Activated naive CD8-positive, alpha-beta T cell treated with anti-CD3 and anti-CD28 coated beads, Interleukin-2, amount 50 U/mL, for 24 hours (primary cell): Measurements from ENCODE around the gene MRPL3.
"Not testable (repeated sequence)": the region's sequence is repeated elsewhere in the genome, so short reads cannot be mapped to it uniquely, and the experiment has no call there.

ENCODE experiments used
- ATAC-seq: fragments of 150-1000 bp; cut with Tn5 transposase; one replicate; pipeline ENCODE4 v1.10.0; 2021
- DNase-seq: peaks from one replicate; pipeline ENCODE4 v3.0.0; 2021
- H3K27ac Mint-ChIP-seq: one replicate; pipeline ENCODE4 v1.8.0; 2021; ENCODE audit warnings: mild to moderate bottlenecking, mixed read lengths
- H3K27me3 Mint-ChIP-seq: one replicate; pipeline ENCODE4 v1.8.0; 2021; ENCODE audit warnings: mixed read lengths
- H3K36me3 Mint-ChIP-seq: one replicate; pipeline ENCODE4 v1.8.0; 2021; ENCODE audit warnings: low read depth, mixed read lengths
- H3K4me1 Mint-ChIP-seq: one replicate; pipeline ENCODE4 v1.8.0; 2021; ENCODE audit warnings: mixed read lengths
- H3K4me3 Mint-ChIP-seq: one replicate; pipeline ENCODE4 v1.8.0; 2021; ENCODE audit warnings: mild to moderate bottlenecking, moderate library complexity, mixed read lengths
- H3K9me3 Mint-ChIP-seq: one replicate; pipeline ENCODE4 v1.8.0; 2021; ENCODE audit warnings: mixed read lengths

The MRPL3 gene

GRCh38 chr3:131532645-131533044 is 29.9 kb upstream of the MRPL3 start:
- DNase-seq (no peak), ATAC-seq (no peak)
- Mint-ChIP-seq H3K27ac (no peak overlapping the region), H3K9me3 (no peaks in the 10 kb centered on the region), H3K4me1 (no peaks in the 10 kb centered on the region), H3K4me3 (no peak overlapping the region), H3K27me3 (peaks cover 24% of the 10 kb centered on the region), H3K36me3 (no peaks in the 10 kb centered on the region)

- Mint-ChIP-seq H3K9me3 (no peaks in the 10 kb centered on the region), H3K36me3 (no peaks in the 10 kb centered on the region), H3K27ac (no peak overlapping the region), H3K27me3 (peaks cover 31% of the 10 kb centered on the region), H3K4me1 (peaks cover 2% of the 10 kb centered on the region), H3K4me3 (no peak overlapping the region)
- no peak for ATAC-seq
- DNase-seq: no peak
Measured at GRCh38 chr3:131530843-131531242, 28.1 kb upstream of the MRPL3 start.

GRCh38 chr3:131530388-131530787 is 27.6 kb upstream of the MRPL3 start:
- DNase-seq (no peak), ATAC-seq (no peak)
- Mint-ChIP-seq H3K4me3 (no peak overlapping the region), H3K9me3 (no peaks in the 10 kb centered on the region), H3K36me3 (no peaks in the 10 kb centered on the region), H3K4me1 (peaks cover 2% of the 10 kb centered on the region), H3K27ac (no peak overlapping the region), H3K27me3 (peaks cover 34% of the 10 kb centered on the region)

DNA sequence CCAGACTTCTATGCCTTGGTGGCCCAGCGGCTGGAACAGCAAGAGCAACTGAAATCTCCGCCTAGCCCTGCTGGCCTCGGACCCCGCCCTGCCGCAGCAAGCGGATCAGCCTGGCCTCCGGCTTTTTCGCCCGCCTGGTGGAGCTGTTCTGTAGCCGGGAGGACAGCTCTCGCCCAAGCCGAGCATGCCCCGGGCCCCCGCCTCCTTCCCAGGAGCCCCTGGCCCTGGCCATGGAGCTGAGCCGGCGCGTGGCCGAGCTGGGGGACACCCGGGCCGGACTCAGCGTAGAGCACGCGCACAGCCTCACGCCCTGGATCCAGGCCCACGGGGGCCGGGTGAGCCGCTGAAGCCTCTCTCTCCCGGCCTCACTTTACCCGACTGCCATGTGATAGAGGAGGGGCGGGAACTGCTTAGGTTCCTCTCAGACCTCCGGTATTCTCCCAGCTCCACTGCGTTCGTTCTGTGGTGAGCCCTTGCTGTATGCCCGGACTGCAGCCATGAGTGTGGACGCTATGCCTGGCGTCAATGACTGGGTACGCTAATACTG is 24.1 kb upstream of the MRPL3 start:
- no peak overlapping the region for H3K27ac Mint-ChIP-seq
- H3K27me3 Mint-ChIP-seq: peaks cover 36% of the 10 kb centered on the region
- no peaks in the 10 kb centered on the region for H3K36me3 Mint-ChIP-seq
- ATAC-seq (peak; percentile 49), DNase-seq (peak; percentile 11)
- no peaks in the 10 kb centered on the region for H3K9me3 Mint-ChIP-seq
- peaks cover 2% of the 10 kb centered on the region for H3K4me1 Mint-ChIP-seq
- H3K4me3 Mint-ChIP-seq: no peak overlapping the region

DNA sequence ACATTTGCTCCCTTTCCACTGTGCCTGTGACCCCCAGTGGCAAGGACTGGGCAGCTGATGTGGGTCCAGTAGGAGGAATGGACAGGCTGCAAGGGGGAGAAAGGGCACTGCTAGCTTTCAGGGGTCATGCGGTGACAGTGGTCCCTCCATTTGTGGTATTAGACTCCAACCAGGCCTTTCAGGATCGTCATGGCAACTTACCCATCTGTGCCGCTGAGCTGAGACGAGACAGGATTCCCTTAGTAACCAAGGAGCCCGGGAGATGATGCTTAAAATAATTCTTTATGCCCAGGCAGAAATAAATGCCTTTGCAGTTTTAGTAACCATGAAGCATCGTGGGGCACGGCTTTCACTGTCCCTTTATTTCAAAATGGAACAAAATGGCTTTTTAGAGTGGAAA is 15.9 kb upstream of the MRPL3 start:
- ATAC-seq: no peak
- DNase-seq: no peak
- no peaks in the 10 kb centered on the region for H3K4me1 Mint-ChIP-seq
- H3K27ac Mint-ChIP-seq: no peak overlapping the region
- peaks cover 8% of the 10 kb centered on the region for H3K27me3 Mint-ChIP-seq
- H3K9me3 Mint-ChIP-seq: peaks cover 3% of the 10 kb centered on the region
- no peak overlapping the region for H3K4me3 Mint-ChIP-seq
- H3K36me3 Mint-ChIP-seq: no peaks in the 10 kb centered on the region

GRCh38 chr3:131505421-131505820 is 2.6 kb upstream of the MRPL3 start:
- DNase-seq (no peak), ATAC-seq (no peak)
- Mint-ChIP-seq H3K27me3 (no peaks in the 10 kb centered on the region), H3K36me3 (peaks cover 19% of the 10 kb centered on the region), H3K27ac (no peak overlapping the region), H3K4me1 (peaks cover 25% of the 10 kb centered on the region), H3K4me3 (no peak overlapping the region), H3K9me3 (no peaks in the 10 kb centered on the region)

DNA sequence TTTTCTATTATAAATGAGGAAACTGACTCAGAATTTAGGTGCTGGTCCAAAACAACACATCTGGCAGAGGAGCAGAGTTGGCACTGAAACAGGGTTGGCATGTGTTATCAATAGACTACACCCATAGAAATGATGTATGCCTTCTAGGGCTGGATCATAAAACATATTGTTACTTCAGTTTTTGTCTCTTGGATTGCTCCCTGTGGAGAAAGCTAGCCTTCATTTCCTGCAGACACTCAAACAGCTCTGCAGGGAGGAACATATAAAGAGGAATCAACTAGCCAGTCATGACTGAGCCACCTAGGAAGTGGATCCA is 507 bp upstream of the MRPL3 start:
- Mint-ChIP-seq H3K4me3 (peak overlapping the region; percentile 99), H3K36me3 (peaks cover 35% of the 10 kb centered on the region), H3K27ac (peak overlapping the region; percentile 98), H3K27me3 (no peaks in the 10 kb centered on the region), H3K4me1 (peaks cover 34% of the 10 kb centered on the region), H3K9me3 (no peaks in the 10 kb centered on the region)
- no peak for ATAC-seq
- no peak for DNase-seq

DNA sequence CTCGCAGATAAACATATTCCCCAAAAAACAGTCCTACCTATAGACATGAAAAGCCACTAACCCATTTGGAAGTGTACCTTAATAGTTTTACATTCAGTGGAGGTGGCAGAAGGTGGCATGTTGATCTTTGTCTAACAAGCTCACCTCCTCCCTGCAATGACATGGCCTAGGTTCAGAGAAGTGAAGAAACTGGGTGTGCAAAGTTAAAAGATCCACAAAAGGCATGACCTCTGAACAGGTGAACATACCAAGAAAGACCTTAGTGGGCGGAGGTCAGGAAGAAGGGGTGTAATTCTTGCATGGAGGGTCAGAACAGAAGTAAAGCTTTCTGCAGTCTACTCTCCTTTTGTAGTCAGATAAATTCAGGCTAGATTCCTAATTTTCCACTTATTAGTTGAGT is 822 bp downstream of the MRPL3 start:
- Mint-ChIP-seq H3K9me3 (no peaks in the 10 kb centered on the region), H3K27me3 (no peaks in the 10 kb centered on the region), H3K27ac (peak overlapping the region; percentile 98), H3K4me3 (peak overlapping the region; percentile 99), H3K4me1 (peaks cover 36% of the 10 kb centered on the region), H3K36me3 (peaks cover 47% of the 10 kb centered on the region)
- ATAC-seq: no peak
- no peak for DNase-seq

- H3K4me1 Mint-ChIP-seq: peaks cover 23% of the 10 kb centered on the region
- no peak for DNase-seq
- H3K27ac Mint-ChIP-seq: no peak overlapping the region
Measured at GRCh38 chr3:131494706-131495105, 8.1 kb downstream of the MRPL3 start.

DNA sequence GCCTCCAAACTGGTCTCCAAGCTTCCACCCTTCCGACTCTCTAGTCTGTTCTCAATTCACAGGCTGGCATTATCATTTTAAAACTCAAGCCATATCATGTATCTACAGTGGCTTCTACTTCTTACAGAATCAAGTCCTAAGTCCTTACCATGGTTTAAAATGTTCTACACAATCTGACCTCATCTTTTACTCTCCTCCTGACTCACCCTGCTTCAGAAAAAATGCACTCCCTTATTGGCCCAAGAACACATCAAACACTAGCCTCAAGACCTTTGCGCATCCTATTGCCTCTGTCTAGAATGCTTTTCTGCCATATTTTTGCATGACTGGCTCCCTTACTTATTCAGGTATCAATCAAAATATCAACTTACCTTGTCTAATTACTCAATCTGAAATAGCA is 11.0 kb downstream of the MRPL3 start:
- Mint-ChIP-seq H3K36me3 (peaks cover 48% of the 10 kb centered on the region), H3K4me1 (peaks cover 23% of the 10 kb centered on the region), H3K9me3 (no peaks in the 10 kb centered on the region), H3K27ac (no peak overlapping the region), H3K4me3 (no peak overlapping the region), H3K27me3 (no peaks in the 10 kb centered on the region)
- peak; percentile 69 for ATAC-seq
- DNase-seq: no peak

More at GRCh38 chr3:131494706-131495105, 8.1 kb downstream of the MRPL3 start:
- Mint-ChIP-seq H3K4me3 (no peak overlapping the region), H3K36me3 (peaks cover 56% of the 10 kb centered on the region), H3K9me3 (no peaks in the 10 kb centered on the region), H3K27me3 (no peaks in the 10 kb centered on the region)
- no peak for ATAC-seq

DNA sequence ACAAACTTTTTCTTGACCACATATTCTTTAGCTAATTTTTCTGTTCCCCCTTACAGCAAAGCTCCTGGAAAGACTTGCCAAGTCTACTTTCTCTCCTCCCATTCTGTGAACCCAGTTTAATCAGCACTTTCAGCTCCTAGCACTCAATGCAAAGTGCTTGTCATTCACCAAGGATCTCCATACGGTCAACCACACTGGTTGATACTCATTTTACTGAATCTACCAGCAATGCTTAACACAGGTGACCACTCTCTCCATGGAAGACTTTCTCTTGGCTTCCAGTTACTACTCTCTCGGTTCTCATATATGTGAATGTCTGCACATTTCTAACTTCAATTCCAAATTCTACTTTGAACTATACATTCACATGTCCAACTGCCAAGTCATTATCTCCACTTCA is 11.7 kb downstream of the MRPL3 start:
- Mint-ChIP-seq H3K9me3 (no peaks in the 10 kb centered on the region), H3K27me3 (no peaks in the 10 kb centered on the region), H3K36me3 (peaks cover 49% of the 10 kb centered on the region), H3K4me1 (peaks cover 25% of the 10 kb centered on the region), H3K27ac (no peak overlapping the region), H3K4me3 (no peak overlapping the region)
- no peak for DNase-seq
- peak; percentile 28 for ATAC-seq

DNA sequence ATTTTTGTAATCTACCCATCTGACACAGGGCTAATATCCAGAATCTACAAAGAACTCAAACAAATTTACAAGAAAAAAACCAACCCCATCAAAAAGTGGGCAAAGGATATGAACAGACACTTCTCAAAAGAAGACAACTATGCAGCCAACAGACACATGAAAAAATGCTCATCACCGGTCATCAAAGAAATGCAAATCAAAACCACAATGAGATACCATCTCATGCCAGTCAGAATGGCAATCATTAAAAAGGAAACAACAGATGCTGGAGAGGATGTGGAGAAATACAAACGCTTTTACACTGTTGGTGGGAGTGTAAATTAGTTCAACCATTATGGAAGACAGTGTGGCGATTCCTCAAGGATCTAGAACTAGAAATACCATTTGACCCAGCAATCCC is 16.2 kb downstream of the MRPL3 start:
- DNase-seq: not testable (repeated sequence)
- peaks cover 32% of the 10 kb centered on the region for H3K4me1 Mint-ChIP-seq

GRCh38 chr3:131485119-131485518 is 17.7 kb downstream of the MRPL3 start:
- no peaks in the 10 kb centered on the region for H3K27me3 Mint-ChIP-seq
- no peaks in the 10 kb centered on the region for H3K9me3 Mint-ChIP-seq
- DNase-seq (no peak), ATAC-seq (no peak)
- H3K27ac Mint-ChIP-seq: peak overlapping the region; percentile 46
- no peak overlapping the region for H3K4me3 Mint-ChIP-seq
- peaks cover 63% of the 10 kb centered on the region for H3K36me3 Mint-ChIP-seq
- peaks cover 32% of the 10 kb centered on the region for H3K4me1 Mint-ChIP-seq

More for the DNA sequence above, 16.2 kb downstream of the MRPL3 start:
- Mint-ChIP-seq H3K36me3 (peaks cover 56% of the 10 kb centered on the region), H3K27ac (peak overlapping the region; percentile 16)
- ATAC-seq, H3K9me3 Mint-ChIP-seq, H3K27me3 Mint-ChIP-seq, H3K4me3 Mint-ChIP-seq: not testable (repeated sequence)

GRCh38 chr3:131484496-131485111 is 18.2 kb downstream of the MRPL3 start:
- no peak overlapping the region for H3K4me3 Mint-ChIP-seq

GRCh38 chr3:131480116-131480515 is 22.7 kb downstream of the MRPL3 start:
- peaks cover 23% of the 10 kb centered on the region for H3K4me1 Mint-ChIP-seq
- no peak overlapping the region for H3K27ac Mint-ChIP-seq
- H3K27me3 Mint-ChIP-seq: no peaks in the 10 kb centered on the region
- H3K36me3 Mint-ChIP-seq: peaks cover 60% of the 10 kb centered on the region
- DNase-seq: no peak
- no peaks in the 10 kb centered on the region for H3K9me3 Mint-ChIP-seq
- no peak for ATAC-seq
- no peak overlapping the region for H3K4me3 Mint-ChIP-seq

More at GRCh38 chr3:131484496-131485111, 18.2 kb downstream of the MRPL3 start:
- DNase-seq (no peak), ATAC-seq (no peak)
- peaks cover 65% of the 10 kb centered on the region for H3K36me3 Mint-ChIP-seq
- H3K27ac Mint-ChIP-seq: peak overlapping the region; percentile 16
- H3K27me3 Mint-ChIP-seq: no peaks in the 10 kb centered on the region
- peaks cover 32% of the 10 kb centered on the region for H3K4me1 Mint-ChIP-seq
- H3K9me3 Mint-ChIP-seq: no peaks in the 10 kb centered on the region

DNA sequence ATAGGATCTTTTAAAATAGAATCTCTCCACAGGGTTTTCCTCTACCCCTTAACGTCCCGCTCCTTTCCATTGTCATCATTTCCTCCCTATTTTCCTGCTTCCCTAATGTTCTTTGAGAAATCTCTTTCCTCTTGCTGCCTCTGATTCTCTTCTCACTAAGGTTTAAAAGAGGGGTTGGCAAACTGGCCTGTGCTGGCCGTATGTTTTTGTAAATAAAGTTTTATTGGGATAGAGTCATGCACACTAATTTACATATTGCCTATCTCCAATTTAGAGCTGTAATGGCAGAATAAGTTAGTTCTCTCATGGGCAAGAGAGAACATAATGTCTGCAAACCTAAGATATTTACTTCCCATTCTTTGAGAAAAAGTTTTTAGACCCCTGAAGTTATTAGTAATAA is 25.0 kb downstream of the MRPL3 start:
- H3K27ac Mint-ChIP-seq: no peak overlapping the region
- no peaks in the 10 kb centered on the region for H3K27me3 Mint-ChIP-seq
- ATAC-seq (no peak), DNase-seq (no peak)
- H3K36me3 Mint-ChIP-seq: peaks cover 57% of the 10 kb centered on the region
- H3K4me1 Mint-ChIP-seq: peaks cover 27% of the 10 kb centered on the region
- H3K4me3 Mint-ChIP-seq: no peak overlapping the region
- H3K9me3 Mint-ChIP-seq: no peaks in the 10 kb centered on the region
